Epithelial cell of esophagus (primary cell): ENCODE results near the gene LRMDA.
A peak's percentile ranks its signal among the peaks of the same experiment; 100 is the strongest.

ENCODE experiments used
- DNase-seq: peaks from one replicate; pipeline ENCODE4 v3.0.0; 2010; ENCODE audit warnings: low read depth
- H3K4me3 ChIP-seq: 2 replicates; pipeline ENCODE4 v1.5.1; 2011; ENCODE audit warnings: mild to moderate bottlenecking, low read length, control low read depth
- CTCF ChIP-seq: IDR thresholded peaks from 2 replicates; pipeline ENCODE4 v1.5.1; 2011; ENCODE audit warnings: low read depth, mild to moderate bottlenecking, low read length, control low read depth, inconsistent platforms; ENCODE audit not compliant: insufficient read depth; ENCODE audit errors: missing control alignments

The LRMDA gene

DNA sequence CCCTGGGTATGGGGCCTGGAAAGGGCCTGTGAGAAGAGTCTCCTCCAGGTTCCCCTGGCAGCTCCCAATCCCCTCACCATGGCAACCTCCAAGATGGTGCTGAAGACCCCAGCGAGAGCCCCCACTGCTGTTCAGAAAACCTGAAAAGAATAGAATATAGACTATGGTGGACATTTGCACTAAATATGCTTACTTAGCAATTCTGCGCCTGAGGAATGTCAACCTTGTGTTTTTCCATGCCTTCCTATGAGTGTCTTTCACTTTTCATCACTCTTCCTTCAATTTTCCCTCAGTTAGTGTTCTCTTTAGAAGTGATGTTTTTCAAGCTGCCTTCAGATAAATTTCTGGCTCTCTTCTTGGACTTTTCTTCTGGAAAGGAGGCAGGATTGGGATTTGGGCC lies 589.2 kb downstream of the LRMDA start:
- H3K4me3 ChIP-seq, result no peak overlapping the region
- TF ChIP-seq CTCF, result no peak
- no peak for DNase-seq

- H3K4me3 ChIP-seq, result no peak overlapping the region
- no peak for DNase-seq
- no peak for TF ChIP-seq CTCF
These were observed 590.0 kb downstream of the LRMDA start for GRCh38 chr10:76021398-76021797.

GRCh38 chr10:76022366-76022765 lies 590.9 kb downstream of the LRMDA start:
- no peak overlapping the region for H3K4me3 ChIP-seq
- TF ChIP-seq CTCF, result no peak

DNA sequence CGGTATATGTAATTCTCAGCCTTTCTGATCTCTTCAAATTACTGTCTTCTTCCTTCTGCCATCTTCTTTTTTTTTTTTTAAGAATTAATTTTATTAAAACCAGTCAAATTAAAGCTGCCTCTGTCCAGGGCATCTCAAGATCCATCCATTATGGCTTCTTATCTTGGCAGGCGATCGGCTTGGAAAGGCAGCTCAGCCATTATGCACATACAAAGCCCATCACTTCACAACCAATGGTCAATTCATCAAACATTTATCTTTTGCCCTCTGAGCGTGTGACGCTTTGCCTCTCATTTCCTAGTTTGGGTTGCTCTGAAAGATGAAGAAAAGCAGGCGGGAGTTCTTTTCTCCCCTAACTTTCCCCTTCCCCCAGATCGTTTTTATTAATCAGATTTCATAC lies 591.6 kb downstream of the LRMDA start:
- no peak overlapping the region for H3K4me3 ChIP-seq
- DNase-seq, result no peak
- no peak for TF ChIP-seq CTCF

More at GRCh38 chr10:76022366-76022765, 590.9 kb downstream of the LRMDA start:
- DNase-seq, result no peak

GRCh38 chr10:76024460-76025123 lies 593.2 kb downstream of the LRMDA start:
- TF ChIP-seq CTCF, result no peak
- DNase-seq, result no peak
- no peak overlapping the region for H3K4me3 ChIP-seq

DNA sequence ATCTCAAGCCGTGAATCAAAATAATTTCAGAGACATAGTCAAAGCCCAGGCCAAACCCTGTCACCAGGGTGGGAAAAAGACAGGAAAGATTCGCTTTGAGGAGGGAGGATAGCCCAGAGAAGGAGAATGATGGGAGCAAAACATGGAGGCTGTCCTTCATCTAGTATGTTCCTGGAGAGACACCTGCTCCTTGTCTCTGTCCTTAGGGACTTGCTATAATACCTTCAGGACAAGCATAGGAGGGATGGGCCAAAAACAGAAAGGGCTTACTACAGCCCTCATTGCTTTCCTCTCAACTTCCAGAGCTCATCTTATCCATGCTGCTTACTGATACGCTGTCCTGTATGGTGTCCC lies 593.7 kb downstream of the LRMDA start:
- no peak overlapping the region for H3K4me3 ChIP-seq
- no peak for DNase-seq
- no peak for TF ChIP-seq CTCF

DNA sequence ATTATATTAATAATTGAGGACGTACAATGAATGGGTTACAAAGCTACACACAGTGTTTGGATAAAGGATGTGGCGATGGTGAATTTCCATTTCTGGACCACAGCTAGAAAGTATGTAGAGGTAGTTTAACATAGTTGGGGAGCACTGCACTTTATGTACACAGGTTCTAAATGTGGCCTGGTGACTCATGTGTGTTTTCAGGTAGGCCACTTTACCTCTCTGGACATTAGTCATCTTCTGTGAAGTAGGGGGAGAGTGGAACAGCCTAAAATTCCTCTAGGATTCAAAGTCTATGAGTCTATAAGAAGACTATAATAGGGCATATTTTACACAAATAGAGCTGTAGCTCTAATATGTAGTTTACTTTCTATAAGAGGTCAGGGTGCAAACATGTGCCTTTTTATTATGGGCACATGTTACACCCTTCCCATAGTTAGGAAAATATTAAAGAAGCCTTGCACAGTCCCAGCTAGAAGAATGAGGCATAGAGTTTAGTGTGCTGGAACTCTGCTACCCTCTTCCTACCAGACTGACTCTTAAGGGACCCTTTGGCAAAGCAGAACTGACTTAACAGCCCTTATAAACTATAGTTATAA lies 594.9 kb downstream of the LRMDA start:
- TF ChIP-seq CTCF, result no peak
- DNase-seq, result peak; percentile 51
- no peak overlapping the region for H3K4me3 ChIP-seq
